Measurements from ENCODE around the gene IQGAP3. TPM values are rescaled to one million over a fixed set of nuclear protein-coding genes. Genes with fewer than 3 reads are reported as not detected.

Gene IQGAP3
- total RNA-seq, 3 donors from 2014 or later: 3.4 to 15.5 (median 5.7) TPM

DNA sequence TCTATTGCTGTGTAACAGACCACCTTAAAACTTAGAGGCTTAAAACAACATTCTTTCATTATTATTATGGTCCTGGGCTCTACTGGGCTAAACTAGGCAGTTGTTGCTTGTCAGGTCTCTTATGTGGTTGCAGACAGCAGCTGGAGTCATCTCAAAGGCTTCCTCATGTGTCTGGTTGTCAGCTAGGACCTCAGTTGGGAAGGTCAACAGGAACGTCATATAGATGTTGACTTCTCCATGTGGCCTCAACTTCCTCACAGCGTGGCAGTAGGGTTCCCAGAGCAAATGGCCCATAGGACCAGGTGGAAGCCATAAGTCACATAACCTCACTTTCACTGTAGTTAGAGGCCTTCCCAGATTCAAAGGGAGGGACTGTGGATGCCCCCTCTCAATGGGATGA is 56.4 kb downstream of the IQGAP3 start:
- intact Hi-C loops (cut with DNase I, micrococcal nuclease): no loop called here
- ATAC-seq (no peak), DNase-seq (no peak)

DNA sequence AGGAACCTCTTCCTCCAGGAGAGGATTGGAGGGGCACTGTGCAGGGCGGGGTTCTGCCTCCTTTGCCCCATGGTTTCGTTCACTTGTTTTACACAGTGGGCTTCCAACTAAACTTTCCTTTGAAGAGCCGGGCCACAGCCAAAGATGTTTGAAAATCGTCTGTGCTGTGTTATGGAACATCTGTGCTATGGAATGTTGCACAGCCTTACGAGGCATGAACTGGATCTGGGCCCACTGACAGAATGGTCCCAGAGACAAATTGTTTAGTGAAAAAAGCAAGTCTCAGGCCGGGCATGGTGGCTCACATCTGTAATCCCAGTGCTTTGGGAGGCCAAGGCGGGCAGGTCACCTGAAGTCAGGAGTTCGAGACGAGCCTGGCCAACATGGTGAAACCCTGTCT is 59.2 kb downstream of the IQGAP3 start:
- no peak overlapping the region for H3K4me3 ChIP-seq
- no peaks in the 10 kb centered on the region for H3K4me1 ChIP-seq (ENCODE audit: low read depth)
- ATAC-seq (no peak), DNase-seq (no peak)
- no peaks in the 10 kb centered on the region for H3K9me3 ChIP-seq
- TF ChIP-seq, protein P1, sequence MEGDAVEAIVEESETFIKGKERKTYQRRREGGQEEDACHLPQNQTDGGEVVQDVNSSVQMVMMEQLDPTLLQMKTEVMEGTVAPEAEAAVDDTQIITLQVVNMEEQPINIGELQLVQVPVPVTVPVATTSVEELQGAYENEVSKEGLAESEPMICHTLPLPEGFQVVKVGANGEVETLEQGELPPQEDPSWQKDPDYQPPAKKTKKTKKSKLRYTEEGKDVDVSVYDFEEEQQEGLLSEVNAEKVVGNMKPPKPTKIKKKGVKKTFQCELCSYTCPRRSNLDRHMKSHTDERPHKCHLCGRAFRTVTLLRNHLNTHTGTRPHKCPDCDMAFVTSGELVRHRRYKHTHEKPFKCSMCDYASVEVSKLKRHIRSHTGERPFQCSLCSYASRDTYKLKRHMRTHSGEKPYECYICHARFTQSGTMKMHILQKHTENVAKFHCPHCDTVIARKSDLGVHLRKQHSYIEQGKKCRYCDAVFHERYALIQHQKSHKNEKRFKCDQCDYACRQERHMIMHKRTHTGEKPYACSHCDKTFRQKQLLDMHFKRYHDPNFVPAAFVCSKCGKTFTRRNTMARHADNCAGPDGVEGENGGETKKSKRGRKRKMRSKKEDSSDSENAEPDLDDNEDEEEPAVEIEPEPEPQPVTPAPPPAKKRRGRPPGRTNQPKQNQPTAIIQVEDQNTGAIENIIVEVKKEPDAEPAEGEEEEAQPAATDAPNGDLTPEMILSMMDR (IDR thresholded peaks at IDR 0.05): no peak
- intact Hi-C loops (cut with DNase I, micrococcal nuclease): no loop called here
- H3K36me3 ChIP-seq (ENCODE audit: low read depth): no peaks in the 10 kb centered on the region

More for the DNA sequence above, 56.4 kb downstream of the IQGAP3 start:
- Histone ChIP-seq H3K4me1 (ENCODE audit: low read depth) (no peaks in the 10 kb centered on the region), H3K36me3 (ENCODE audit: low read depth) (no peaks in the 10 kb centered on the region), H3K9me3 (no peaks in the 10 kb centered on the region), H3K4me3 (no peak overlapping the region)
- TF ChIP-seq, protein P1 (IDR thresholded peaks at IDR 0.05): no peak

DNA sequence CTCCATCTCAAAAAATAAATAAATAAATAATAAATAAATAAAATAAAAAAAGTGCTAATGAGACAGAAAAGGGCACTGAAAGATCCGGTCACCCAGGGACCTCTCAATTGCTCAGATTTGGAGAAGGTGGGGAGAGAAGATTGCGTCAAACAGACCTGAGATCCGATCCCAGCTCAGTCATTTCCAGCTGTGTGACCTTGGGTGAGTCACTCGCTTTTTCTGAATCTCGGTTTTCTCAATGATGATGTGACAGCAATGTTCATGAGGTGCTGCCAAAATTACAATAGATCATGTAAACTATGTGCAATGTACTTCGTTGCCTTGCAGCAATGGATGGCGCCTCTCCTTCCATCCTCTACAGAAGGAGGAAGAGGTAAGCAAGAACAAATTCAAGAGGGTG is 60.7 kb downstream of the IQGAP3 start:
- DNase-seq (no peak), ATAC-seq (no peak)
- TF ChIP-seq, protein P1 (IDR thresholded peaks at IDR 0.05): no peak

GRCh38 chr1:156510709-156511108 is 61.7 kb downstream of the IQGAP3 start:
- DNase-seq (peak in 1 of 3 donors; percentile 78), ATAC-seq (peak; percentile 43)
- TF ChIP-seq, protein P1 (IDR thresholded peaks at IDR 0.05): no peak
- no peaks in the 10 kb centered on the region for H3K9me3 ChIP-seq
- peaks cover 3% of the 10 kb centered on the region for H3K4me1 ChIP-seq (ENCODE audit: low read depth)
- H3K4me3 ChIP-seq: no peak overlapping the region
- no peaks in the 10 kb centered on the region for H3K36me3 ChIP-seq (ENCODE audit: low read depth)
- intact Hi-C loops (cut with DNase I, micrococcal nuclease): no loop called here

More for the DNA sequence above, 60.7 kb downstream of the IQGAP3 start:
- Histone ChIP-seq H3K9me3 (no peaks in the 10 kb centered on the region), H3K4me1 (ENCODE audit: low read depth) (no peaks in the 10 kb centered on the region), H3K36me3 (ENCODE audit: low read depth) (no peaks in the 10 kb centered on the region), H3K4me3 (no peak overlapping the region)
- intact Hi-C loops (cut with DNase I, micrococcal nuclease): no loop called here

GRCh38 chr1:156509424-156510034 is 62.8 kb downstream of the IQGAP3 start:
- ATAC-seq (no peak), DNase-seq (no peak)
- Histone ChIP-seq H3K4me3 (no peak overlapping the region), H3K4me1 (ENCODE audit: low read depth) (peaks cover 8% of the 10 kb centered on the region), H3K9me3 (no peaks in the 10 kb centered on the region), H3K36me3 (ENCODE audit: low read depth) (no peaks in the 10 kb centered on the region)
- TF ChIP-seq, protein P1 (IDR thresholded peaks at IDR 0.05): no peak
- intact Hi-C loops (cut with DNase I, micrococcal nuclease): no loop called here

DNA sequence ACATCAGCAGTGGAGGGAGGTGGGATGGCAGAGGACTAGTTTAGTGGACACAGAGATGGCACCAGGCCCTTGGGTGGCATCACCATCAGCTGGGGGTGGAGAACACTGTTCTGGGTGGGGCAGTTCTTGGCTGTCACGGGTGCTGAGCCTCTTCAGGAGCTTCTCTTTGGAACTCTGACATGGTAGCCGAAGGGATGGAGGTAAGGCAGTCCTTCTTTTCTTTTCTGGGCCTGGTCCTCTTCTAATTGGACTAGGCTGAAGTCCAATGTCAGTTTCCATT is 63.5 kb downstream of the IQGAP3 start:
- peaks cover 14% of the 10 kb centered on the region for H3K4me1 ChIP-seq (ENCODE audit: low read depth)
- ATAC-seq: no peak
- TF ChIP-seq, protein P1 (IDR thresholded peaks at IDR 0.05): no peak
- no peak for DNase-seq
- intact Hi-C loops (cut with DNase I, micrococcal nuclease): no loop called here
- no peaks in the 10 kb centered on the region for H3K9me3 ChIP-seq
- H3K4me3 ChIP-seq: no peak overlapping the region
- no peaks in the 10 kb centered on the region for H3K36me3 ChIP-seq (ENCODE audit: low read depth)

All from mucosa of descending colon (tissue), 3 donors.